HG03460 (cell line): ENCODE data around the gene MARCHF6.

Experiments used
- ATAC-seq: cut with Tn5 transposase; IDR thresholded peaks from one replicate; pipeline ENCODE4 v1.9.1; 2021; ENCODE audit not compliant: unreplicated experiment

MARCHF6 gene, protein sequence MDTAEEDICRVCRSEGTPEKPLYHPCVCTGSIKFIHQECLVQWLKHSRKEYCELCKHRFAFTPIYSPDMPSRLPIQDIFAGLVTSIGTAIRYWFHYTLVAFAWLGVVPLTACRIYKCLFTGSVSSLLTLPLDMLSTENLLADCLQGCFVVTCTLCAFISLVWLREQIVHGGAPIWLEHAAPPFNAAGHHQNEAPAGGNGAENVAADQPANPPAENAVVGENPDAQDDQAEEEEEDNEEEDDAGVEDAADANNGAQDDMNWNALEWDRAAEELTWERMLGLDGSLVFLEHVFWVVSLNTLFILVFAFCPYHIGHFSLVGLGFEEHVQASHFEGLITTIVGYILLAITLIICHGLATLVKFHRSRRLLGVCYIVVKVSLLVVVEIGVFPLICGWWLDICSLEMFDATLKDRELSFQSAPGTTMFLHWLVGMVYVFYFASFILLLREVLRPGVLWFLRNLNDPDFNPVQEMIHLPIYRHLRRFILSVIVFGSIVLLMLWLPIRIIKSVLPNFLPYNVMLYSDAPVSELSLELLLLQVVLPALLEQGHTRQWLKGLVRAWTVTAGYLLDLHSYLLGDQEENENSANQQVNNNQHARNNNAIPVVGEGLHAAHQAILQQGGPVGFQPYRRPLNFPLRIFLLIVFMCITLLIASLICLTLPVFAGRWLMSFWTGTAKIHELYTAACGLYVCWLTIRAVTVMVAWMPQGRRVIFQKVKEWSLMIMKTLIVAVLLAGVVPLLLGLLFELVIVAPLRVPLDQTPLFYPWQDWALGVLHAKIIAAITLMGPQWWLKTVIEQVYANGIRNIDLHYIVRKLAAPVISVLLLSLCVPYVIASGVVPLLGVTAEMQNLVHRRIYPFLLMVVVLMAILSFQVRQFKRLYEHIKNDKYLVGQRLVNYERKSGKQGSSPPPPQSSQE

DNA sequence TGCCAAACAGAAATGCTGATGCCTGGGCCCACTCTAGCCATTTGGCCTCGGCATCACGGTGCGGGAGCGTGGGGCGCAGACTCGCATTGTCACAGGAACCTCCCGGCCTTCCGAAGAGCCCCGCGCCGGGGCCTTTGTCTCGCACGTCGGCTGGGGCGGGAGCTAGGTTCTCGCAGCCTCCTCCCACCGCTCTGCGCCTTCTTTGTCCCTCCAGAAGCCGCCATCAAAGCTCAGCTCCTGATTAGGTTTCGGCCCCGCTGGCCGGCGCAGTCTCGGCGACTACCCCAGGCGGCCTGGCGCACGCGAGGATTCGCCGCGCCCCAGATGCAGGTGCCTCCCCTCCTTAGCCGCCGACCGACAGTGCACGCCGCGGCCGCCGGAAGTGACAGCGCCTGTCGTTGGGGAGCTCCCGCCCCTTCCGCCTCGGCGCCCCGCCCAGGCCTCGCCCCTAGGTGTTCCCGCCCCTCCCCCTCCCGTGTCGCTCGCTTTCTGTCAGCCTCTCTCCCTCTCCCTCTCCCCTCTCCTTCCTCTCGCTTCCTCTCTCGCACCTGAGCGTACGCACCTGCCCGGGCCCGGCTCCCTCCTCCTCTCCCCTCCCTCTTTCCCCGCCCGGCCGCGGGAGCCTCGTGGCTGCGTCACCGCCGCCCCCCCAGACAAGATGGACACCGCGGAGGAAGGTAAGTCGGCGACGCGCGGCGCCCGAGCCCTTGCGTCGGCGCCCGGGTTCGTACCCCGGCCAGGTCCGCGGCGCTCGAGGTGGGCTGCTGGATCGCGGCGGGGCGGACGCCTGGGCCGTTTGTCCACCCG, at the start of gene MARCHF6:
Gene MARCHF6 (plus strand): TSS at position 455 of the 807 bp plus-strand sequence. CDS start 204 bp downstream, at position 659.
- ATAC-seq: peak; percentile 87

DNA sequence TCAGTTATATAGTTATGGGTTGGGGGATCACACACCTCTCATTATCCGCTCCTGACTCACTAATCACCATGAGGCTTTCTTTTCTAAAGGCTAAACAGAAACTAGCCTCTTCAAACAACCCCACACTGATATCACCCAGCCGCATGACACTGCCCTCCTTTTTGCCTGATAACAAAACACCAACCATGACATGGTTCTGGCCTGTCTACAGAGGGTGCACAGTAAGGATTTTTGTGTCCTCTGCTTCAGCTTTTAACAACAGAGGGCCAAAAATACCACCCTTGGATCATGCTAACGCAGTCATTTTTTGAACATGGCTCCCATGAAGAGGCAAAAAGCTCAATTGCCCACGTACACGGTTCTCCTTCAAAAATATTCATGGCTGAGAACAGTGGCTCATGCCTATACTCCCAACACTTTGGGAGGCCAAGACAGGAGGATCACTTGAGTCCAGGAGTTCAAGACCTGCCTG, 49.8 kb upstream of the MARCHF6 start:
- no peak for ATAC-seq

DNA sequence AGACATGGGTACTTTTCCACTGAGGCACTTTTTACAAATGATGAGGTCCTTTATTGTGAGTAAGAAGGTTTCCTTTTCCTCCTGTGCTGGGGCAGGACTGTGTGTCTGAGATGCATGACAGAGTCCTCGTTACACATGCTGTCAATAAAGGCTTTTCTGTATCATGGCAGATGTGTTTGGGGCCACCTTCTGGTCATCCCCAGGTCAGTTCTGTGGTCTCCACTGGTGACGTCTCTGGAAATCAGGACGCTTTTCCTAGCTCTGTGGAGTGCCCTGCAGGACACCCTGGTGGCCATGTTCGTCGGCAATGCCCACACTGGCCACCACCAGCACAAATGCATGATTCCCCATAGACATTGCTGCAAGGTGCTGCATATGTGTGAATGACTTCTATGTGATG, 48.6 kb upstream of the MARCHF6 start:
- no peak for ATAC-seq

DNA sequence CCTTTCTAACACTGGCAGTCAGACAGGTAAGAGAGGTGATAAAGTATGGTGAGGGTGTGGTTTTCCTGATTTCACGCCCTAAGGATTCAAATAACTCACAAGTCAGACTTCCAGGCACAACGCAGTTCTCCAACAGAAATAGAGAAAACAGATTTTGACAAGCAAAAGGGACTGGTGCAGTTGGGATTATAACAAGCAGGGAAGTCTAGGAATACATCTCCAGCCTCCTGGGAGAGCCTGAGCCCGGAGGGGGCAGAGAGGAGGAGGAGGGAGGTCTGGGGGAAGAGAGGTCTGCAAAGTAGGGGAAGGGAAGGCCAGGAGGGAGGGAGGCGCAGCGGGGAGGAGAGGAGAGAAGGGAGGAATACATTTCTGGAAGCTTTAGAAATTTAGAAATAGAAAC, 47.4 kb upstream of the MARCHF6 start:
- no peak for ATAC-seq

DNA sequence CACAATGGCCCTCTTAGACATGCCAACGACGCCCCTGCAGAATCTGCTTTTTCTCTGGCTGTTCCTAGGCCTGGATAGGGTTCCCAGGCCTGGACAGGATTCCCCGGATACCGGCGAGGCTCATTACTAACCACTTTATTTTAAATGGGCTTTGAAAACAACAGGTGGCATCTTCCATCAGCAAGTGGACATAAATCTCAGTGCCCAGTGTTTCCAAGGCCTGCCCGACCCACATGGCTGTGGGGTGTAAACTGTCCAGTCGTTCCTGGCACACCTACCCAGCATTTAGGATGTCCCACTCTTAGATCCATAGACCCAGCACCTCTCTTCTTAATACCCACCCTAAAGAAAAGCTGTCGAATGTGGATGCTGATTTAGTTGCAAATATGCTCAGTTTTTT, 46.7 kb upstream of the MARCHF6 start:
- ATAC-seq: no peak

DNA sequence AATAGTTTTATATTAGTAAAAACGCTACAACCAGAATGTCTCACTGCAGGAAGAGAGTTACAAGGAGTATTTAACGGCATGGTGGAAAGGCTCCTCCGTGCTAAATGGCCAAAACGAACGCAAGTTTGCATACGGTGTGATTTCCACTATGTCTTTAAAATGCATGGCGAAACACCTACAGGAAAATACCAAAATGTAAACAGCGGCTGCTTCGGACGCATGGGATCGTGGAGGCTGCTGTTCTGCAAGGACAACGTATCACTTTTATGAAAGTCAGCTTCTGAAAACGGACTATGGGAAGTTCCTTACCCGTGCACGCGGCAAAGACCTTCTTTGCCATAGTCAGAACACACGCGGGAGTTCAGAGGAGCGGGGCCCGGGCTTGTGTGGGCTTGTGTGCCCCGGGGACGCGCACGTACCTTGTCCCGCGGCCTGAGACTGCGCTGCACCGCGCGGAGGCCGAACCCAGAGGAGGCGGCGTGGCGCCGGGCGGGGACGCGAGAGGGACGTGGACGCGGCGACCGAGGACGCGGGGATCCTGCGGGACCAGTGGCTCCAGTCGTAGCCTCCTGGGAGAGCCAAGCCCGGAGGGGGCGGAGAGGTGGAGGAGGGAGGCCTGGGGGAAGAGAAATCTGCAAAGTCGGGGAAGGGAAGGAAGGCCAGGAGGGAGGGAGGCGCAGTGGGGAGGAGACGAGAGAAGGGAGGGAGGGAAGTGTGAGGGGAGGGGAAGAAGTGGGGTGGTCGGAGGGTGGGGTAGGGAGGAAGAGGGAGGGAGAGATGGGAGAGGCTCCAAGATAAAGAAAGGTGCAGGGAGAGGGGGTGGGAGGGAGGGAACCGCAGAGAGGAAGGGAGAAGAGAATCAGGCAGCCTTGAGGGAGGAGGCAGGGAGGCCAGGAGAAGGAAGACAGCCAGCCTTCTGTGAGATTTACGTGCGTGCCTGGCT, 46.0 kb upstream of the MARCHF6 start, which contains the start of gene CMBL:
Gene CMBL (minus strand): TSS at position 697 of the 943 bp plus-strand sequence. CDS start 17,140 bp downstream, outside the sequence.
- ATAC-seq: peak; percentile 78

- ATAC-seq: no peak
Measured at GRCh38 chr5:10308844-10309243, 44.7 kb upstream of the MARCHF6 start.

DNA sequence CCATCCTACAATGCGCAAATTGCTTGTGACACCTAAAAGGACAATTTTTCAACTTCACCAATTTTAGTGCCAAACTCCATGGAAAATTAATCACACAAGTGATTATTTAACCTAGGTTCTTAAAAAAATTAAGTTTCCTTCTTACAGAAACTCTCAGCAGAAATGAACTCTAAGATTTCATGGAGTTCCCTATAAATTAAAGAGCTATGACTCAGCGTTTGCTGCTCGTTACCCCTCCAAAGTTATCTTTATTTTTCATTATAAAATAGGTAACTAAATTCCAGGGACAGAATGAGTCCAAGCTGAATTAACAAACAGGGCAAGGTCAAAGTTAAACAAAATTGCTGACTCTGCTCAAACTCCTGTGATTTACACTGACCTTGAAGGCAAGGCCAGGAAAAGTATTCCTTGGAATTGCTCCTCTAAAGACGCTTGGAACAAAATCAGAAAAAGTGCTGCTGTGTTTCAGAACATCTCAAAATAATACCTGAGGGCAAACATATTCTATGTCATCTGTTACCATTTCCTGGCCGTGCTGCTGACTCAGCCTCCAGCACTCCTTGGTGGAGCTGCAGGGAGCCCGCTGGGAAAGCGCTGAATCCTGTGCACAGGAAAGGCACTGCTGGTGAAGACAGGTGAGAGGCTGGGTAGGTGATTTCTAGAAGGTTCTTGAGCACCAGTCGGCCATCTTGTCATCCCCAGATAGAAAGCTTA, 43.3 kb upstream of the MARCHF6 start:
- ATAC-seq: no peak

- peak; percentile 43 for ATAC-seq
Measured at GRCh38 chr5:10310835-10311570, 42.5 kb upstream of the MARCHF6 start.

DNA sequence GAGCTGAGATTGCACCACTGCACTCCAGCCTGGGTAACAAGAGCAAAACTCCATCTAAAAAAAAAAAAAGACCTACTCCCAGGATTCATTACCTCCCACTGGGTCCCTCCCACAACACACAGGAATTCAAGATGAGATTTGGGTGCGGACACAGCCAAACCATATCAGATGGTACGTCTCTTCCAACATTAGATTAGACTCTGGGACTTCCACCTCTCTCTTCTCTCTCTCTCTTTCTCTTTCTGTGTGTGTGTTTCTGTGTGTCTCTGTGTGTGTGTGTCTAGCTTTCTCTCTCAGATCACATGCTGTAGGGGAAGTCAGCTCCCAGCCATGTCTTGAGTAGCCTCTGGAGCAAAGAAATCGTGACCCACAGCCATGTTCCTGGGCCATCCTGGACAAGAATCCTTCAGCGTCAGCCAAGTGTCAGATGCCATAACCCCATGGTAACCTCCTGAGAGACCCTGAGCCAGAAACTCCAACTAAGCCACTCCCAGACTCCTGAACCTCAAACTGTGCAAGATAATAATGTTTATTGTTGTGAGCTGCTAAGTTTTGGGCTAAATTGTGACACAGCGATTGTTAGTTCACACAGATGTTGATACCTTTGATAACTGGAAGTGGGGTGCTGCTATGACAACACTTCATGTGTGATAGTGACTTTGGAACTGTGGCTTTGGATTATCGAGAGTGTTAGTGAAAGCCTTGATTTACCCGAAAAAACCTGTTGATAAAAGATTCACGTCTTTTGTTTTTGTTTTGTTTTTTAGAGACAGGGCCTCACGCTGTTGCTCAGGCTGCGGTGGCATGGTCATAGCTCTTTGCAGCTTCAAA, 41.7 kb upstream of the MARCHF6 start:
- no peak for ATAC-seq

- ATAC-seq: no peak
Measured at GRCh38 chr5:10315201-10315600, 38.3 kb upstream of the MARCHF6 start.

GRCh38 chr5:10315824-10316509, 37.5 kb upstream of the MARCHF6 start:
- ATAC-seq: no peak

GRCh38 chr5:10317825-10318682, 35.4 kb upstream of the MARCHF6 start:
- ATAC-seq: peak; percentile 81

- no peak for ATAC-seq
Measured at GRCh38 chr5:10319202-10319851, 34.2 kb upstream of the MARCHF6 start.

GRCh38 chr5:10320793-10321192, 32.7 kb upstream of the MARCHF6 start:
- ATAC-seq: no peak
